HG03095 (cell line): ENCODE measurements around the gene HPCAL1.

Experiments
- ATAC-seq: cut with Tn5 transposase; IDR thresholded peaks from one replicate; pipeline ENCODE4 v1.9.1; 2021; ENCODE audit warnings: moderate library complexity; ENCODE audit not compliant: unreplicated experiment

Gene HPCAL1

DNA sequence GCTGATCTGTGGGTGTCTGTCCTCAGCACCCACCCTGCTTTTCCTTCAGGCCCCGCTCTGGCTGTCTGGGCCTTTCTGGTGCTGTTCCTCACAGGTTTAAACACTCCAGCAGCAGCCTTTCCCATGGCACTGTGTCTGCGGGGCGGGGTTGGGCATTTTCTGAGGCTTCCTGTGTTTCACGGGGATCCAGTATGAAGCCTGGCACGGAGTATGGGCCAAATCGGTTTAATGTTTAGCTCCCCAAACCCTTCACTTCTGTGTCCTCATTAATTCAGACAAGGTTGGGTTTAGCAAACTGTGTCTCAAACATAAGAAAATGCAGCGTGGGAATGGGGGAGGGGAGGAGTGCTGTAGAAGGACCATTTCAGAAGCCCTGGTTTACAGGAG is 44.9 kb downstream of the HPCAL1 start:
- ATAC-seq: no peak

DNA sequence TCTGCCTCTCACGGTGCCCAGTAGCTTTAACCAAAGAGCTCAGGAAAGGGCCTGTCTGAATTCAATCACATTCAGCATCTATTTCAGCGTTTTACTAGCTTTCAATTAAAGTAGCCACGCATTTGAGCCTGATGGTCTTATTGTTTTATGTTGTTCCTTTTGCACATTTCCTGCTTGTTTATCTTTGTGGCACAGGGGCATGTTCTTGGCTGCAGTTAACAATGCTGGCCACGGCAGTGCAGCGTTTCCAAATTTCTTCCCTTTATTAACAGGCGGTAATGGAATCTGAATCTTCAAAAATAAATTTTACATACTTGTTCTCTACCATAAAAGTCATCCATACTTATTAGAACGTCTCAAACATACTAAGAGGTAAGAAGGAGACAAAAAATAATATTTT is 46.2 kb downstream of the HPCAL1 start:
- ATAC-seq: no peak

DNA sequence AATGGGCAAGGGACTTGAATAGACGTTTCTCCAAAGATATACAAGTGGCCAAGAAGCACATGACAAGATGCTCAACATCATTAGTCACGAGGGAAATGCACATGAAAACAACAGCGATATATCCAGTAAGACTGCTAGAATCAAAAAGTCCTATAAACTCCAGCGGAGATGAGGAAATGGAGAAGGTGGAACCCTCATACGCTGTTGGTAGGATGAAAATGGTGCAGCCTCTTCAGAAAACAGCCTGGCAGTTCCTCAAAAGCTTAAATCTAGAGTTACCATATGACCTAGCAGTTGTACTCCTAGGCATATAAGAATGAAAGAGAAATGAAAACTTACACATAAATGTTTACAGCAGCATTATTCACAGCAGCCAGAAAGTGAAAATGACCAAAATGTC is 48.1 kb downstream of the HPCAL1 start:
- no peak for ATAC-seq

DNA sequence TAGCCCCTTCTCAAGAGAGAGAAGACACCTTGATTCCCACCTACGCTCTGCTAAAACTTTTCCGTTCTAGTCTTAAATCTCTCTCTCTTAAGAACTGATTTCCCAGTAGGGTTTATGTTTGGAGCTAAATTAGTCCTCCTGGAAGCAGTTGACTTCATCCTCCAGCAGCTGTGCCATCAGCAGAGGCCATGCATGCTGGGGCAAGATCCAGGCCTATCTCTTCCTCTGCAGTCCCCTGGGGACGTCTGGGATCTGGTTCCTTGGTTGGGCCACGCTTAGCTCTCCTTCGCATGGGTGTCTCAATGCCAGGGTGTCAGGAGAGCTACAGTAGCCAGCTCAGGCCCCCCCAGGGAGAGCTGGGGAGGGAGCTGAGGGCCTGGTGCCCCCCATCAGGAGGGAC is 49.7 kb downstream of the HPCAL1 start:
- ATAC-seq: no peak

DNA sequence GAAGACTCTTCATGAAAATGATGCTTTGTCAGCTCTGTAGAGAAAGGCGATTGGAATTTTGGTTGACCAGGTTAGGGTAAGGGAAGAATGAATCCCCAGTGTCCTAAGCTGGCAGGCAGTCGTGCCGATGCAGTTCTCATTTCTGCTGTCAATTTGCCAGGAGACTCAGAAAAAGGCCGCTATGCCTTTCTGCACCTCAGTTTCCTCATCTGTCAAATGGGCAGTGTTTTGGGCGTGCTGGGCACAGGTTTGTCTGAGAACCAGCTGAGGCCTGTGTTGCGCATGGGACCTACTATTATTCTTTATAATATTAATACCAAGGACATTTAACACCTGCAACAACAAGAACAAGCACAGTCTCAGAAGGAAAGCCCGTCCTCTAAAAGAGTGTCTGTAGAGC is 50.3 kb downstream of the HPCAL1 start:
- ATAC-seq: no peak

DNA sequence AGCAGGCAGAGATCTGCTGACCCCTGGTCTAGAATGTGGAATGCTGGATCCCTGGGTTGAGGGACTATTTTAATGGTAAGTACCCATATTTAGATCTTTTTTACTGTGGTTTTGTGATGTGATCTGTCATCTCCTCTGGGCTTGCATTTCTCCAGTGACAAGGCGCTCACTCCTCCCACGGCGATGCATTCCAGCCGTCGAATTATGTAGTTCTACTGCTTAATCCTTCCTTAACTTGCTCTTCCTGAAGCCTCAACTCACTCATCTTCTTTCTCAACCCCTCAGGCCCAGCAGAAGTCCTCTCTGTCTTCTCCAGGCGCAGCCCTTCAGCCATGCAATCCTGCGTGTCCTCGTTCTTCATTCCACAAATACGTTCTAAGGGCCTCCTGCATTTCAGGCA is 51.2 kb downstream of the HPCAL1 start:
- no peak for ATAC-seq

DNA sequence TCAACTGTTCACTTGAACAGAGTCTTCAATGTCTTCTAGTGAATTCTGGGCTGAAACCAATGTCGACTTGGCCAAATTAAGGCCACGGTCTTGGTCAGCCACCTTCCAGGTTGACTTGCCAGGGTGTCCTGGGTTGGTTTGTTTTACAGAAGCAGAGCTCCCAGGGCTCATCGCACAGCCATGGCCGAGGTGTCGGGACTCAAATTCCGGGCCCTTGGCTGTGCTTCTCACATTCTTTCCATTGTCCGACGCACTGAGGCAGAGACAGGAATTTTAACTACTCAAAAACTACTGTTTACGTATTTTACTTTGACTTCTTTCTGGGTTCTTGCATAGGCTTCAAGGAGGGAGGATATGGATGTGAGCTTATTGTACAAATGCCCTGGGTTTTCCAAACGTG is 51.7 kb downstream of the HPCAL1 start:
- no peak for ATAC-seq

DNA sequence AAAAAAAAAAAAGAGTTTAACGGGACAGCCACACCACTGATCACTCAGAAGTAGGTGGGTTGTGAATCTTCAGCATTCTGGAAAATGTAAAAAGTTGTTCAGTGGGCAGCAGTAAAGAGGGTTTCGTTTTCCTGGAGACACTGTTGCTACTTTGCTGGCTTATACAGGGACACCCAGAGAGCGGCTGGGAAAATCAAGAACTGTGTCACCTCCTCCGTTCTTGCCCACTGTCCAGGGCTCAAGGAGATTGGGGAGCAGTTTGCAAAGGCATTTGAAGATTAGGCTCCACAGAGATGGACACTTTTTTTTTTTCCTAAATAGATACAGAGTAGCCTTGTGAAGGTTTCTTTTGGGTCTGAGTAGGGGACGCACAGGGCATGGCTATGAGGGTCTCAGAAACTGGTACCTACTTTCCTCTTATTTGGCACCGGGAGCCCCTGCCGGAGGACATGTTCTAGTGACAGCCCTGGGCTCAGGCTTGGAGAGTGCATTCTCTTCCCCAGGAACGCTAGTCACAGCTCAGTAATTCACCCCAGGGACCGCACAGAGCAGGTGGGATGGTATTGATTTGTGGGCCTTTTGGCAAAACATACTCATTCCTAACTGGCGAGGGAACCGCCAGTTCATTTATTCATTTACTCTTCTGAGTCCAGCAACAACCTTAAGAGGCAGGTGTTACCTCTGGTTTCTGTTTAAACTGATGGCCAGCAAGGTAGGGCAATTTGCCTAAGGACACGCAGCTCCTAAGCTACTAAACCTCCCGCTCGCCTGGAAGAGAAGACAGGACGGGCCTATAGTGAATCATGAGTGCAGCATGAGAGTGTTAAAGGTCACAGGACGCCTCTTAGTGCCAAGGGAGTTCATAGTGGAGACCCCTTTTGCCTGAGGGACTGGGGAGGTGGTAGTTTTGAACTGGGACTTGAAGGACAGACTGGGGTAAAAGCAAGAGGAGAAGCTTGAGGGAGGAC is 53.1 kb downstream of the HPCAL1 start:
- no peak for ATAC-seq

DNA sequence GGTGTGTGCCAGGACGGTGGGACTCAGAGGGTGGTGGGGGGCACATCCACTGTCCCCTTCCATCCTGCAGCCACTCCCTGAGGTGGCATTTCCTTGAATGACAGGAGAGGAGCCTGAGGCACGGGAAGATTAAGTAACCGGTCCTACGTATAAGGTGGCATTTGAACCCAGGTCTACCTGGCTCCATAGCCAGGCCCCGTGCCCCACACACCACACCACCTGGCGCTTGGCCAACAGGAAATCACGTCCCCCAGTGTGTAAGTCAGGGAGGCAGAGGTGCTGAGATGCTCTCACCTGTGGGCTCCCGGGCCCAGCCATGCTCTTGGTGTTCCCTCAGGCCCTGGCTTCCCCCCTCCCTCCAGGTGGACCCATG is 53.7 kb downstream of the HPCAL1 start:
- no peak for ATAC-seq

DNA sequence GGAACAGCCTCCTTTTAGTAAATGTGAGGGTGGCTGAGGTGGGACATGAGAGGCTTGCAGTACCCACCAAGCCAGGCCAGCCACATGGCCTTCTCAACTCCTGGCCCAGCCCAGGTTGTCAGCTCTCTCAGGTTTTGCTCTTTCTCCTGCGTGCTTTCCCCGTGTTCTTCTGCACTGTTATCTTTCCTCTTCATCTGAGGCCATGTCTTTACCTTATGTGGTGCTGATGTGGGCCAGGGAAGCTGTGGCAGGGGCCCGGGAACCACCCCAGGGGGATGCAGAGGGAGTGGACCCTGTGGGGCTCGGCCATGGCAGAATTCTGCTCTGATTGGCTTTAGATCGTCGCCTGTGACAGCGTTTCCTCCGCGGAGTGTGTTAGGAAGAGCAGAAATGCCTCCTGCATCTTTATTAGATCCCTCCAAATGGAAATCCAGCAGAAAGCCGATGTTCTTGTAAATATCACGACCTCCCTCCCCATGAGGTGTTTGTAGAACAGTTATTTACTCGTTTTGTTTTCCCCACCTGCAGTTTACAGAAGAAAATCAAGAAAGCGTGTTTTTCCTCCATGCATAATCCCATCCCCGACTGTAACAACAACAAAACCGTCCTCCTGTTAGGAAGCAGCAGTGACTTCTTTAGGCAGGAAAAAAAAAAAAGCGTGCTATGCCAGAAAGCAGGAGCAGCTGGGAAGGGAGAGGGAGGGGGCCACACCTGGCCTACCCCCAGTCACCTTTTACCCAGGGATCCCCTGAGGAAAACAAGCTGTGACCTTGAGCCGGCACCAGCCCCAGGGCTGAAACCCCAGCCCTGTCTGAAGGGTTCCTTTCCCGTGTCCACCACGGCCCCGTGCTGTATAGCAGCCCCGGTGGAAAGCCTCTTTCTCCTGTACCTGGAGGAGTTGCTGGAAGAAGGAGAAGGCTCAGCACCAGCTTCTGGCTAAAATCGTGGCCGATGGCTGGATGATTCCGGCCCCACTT is 54.8 kb downstream of the HPCAL1 start:
- no peak for ATAC-seq

DNA sequence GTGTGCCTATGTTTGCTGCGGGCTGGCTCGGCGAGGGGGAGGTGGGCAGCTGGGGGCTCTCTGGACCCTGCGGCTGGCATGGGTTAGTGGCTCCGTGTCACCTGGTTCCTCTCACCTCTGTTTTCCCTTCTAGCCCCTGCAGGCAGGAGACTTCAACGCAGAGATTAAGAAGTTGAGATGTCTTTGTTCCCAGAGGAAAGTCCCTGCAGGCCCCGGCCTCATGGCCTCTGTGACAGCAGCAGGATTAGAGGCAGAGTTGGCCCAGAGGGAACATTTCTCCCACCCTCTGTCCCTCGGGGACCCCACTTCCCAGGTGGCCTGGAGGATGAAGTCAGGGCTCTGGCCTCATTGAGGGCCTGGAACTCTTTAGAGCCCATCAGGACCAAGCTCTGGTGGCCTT is 56.5 kb downstream of the HPCAL1 start:
- no peak for ATAC-seq

DNA sequence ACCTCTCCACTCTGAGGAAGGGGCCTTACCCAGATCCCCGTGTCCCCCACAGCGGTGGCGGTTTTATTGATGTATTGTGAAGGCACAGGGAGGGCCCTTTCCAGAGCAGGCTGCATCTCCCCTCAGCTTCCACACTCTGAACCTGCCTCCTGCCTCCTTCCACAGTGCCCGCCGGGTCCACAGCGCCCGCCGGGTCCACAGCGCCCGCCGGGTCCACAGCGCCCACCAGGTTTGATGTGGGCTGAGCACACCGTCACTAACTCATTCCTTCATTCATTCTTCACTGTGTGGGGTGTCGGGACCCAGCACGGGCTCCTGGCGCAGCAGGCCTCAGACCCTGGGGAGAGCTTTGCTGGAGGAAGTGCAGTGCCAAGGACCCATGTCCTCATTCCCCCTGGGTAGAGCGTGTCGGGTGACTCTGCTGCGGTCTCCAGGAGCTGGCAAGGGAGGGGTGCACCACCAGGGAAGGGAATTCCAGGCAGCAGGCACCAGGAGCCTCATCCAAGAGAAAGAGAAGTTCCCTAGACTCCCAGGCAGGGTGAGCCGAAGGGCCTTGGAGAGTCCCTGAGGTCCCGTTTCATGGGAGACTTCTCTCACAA is 57.1 kb downstream of the HPCAL1 start:
- no peak for ATAC-seq

DNA sequence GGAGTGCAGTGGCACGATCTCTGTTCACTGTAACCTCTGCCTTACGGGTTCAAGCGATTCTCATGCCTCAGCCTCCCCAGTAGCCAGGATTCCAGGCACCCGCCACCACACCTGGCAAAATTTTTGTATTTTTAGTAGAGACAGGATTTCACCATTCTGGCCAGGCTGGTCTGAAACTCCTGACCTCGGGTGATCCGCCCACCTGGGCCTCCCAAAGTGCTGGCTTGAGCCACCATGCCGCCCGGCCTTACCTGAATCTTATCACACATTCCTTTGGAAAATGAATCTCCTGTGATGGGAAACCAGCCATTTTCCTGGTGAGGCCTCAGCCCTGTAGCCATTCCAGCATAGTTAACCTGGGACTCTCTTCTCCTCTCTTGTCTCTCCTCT is 57.8 kb downstream of the HPCAL1 start:
- no peak for ATAC-seq

DNA sequence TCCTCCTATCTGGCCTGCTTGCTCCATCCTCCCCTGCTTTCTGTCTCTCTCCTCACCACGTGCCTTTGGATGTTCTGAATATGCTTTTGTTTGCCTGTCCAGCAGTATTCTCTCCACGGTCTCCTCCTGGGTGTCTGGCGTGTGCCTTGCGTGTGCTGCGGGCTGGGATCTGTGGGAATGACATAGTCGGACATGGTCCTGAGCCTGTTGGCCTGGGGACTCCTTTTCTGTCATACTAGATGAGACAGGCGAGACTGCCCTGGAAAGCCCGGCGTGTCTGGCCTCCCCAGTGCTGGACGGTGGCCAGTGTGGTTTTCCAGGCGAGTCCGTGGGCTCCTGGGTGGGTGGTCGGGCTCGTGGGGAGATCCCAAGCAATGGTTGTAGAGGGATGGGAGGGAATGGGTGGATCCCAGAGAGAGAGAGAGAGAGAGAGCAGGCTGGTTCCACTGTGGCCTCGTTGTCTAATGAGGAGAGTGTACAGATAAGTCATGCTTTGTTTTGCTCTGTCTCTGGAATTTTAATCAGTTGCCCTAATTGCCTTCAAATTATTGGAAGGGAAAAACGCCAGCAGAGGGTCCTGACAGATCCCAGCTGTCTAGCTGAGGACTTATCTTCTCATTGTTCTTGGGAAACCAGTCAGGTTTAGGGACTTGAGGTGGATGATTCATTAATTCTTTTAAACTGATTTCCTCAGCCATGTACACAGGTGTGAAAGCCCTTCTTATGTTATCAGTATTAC is 58.3 kb downstream of the HPCAL1 start:
- no peak for ATAC-seq

DNA sequence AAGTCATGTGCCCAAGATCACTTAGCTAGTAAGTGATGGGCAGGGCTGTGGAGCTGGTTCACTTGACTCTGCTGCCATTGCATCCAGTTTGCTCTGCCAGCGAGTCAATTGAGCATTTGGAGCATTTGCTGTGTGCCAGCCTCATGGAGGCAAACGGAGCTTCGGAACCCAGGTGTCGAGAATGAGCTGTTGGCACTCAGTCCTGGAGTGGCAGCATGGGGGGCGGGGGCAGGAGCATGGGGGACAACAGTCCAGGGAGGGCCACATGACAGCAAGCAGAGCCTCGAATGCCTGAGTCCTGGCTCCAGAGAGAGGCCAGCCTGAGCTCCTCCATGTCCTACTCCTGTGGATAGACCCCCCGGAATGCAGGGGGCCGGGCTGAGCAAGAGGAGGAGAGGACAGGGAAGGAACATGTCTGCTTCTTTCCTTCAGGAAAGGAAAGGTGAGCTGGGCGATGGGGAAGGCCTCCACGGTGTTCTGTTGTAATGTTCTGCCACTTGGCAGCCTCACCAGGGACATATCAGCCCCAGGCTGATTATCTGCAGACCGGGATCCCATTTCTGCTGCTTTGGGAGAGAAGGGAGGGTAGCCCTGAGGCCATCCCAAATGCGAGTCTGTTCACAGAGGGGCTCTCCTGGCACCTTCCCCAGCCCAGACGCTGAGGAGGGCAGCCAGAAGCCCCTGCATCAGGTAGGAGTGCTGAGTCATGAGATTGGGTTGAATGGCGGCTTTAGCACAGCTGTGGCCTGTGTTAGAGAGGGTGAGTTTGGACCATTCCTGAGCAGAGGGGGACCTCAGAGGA is 59.6 kb downstream of the HPCAL1 start:
- no peak for ATAC-seq

DNA sequence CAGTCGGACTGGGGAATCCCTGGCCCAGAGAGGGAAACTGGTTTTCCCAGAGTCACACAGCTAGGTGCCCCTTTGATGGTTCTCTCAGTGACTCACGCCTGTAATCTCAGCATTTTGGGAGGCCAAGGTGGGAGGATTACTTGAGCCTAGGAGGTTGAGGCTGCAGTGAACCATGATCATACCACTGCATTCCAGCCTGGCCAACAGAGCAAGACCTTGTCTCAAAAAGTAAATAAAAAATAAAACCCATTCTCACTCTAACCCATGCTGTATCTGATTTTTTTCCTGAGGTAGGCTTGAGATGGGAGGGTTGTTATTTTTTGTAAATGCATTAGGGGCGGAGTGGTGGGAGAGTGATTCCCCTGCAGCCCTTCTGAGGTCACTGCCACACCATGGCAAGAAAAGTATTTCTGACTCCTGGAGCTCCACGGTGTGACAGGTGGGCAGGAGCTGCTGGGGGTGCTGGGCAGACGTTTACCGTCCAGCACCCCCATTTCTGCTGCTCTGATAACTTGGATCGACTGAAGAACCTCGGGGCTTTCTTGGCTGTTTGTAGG is 60.3 kb downstream of the HPCAL1 start:
- no peak for ATAC-seq

DNA sequence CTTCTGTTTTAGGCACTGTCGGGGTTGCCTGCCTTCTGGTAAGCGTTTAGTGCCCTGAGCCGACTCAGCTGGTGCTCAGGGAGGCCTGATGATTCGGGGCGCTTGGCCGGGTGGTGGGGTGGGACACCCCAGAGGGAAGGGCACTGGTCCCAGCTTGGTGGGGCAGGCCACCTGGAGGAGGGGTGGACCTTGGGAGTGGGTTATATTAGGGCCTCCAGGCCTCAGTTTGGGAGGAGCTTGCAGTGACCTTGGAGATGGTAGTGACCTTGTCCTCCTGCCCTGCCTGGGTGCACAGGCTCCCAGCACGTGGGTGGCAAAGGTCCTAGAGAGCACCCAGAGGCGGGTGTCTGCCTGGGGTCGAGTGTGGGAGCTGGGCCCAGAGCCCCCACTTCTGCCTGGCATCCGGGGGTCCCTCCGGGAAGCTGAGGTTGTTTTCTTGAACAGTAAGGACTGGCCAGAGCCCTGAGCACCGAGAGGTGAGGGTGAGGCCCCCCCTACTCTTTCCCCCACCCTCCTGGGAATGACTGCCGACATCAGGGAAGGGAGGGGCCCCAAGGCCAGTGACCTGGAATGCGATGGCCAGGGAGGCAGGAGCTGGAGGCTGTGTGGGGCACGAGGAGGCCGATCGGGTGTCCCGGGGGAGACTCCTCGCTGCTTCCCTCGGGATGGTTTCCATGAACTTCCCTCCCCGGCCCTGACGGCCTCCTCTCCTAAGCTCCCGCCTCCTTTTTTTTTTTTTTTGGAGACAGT is 61.3 kb downstream of the HPCAL1 start:
- no peak for ATAC-seq

DNA sequence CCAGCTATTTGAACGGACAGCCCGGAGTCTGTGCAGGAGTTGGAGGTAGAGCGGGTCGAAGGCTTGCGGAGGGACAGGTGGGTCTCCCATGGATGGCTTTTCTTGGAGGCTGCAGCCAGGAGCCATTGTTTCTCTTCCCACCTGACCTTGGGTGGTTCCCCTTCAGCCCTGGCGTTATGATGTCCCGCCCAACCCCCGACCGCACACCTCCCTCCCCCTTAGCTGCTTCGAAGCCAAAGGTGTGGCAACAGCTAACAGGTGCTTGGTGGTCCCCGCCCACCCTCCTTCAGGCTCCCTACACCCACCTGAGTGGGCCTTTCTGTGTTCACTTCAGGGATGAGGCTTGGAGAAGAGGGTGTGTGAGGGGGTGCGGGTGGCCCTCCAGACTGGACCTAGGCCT is 62.7 kb downstream of the HPCAL1 start:
- no peak for ATAC-seq
